Endothelial cell of umbilical vein (primary cell): Measurements from ENCODE around the gene RALGPS1. TPM values are rescaled to one million over a fixed set of nuclear protein-coding genes. Genes with fewer than 3 reads are reported as not detected.

Experiments
- BruUV-seq: library from RNA; stranded (reverse); fragments of 400-500 nt; replicated peaks from 2 replicates; lab custom pipeline; 2021; lab: Mats Ljungman, UMichigan
- CTCF ChIA-PET: fragments of 300-600, 350-600 bp; sonication (Branson Sonifier 250); formaldehyde crosslinking; loops from one replicate; lab custom pipeline; 2021; ENCODE audit warnings: antibody characterized with exemption, inconsistent platforms; lab: Charles Lee
- POLR2A ChIA-PET: fragments of 300-600, 350-600 bp; sonication (Branson Sonifier 250); formaldehyde crosslinking; loops from one replicate; lab custom pipeline; 2021; ENCODE audit warnings: antibody characterized with exemption, inconsistent platforms; lab: Charles Lee
- DNase-seq: peaks from one replicate; pipeline ENCODE4 v3.0.0-alpha.2; 2011; ENCODE audit warnings: low read depth, low spot score
- FAIRE-seq: peaks from 2 replicates; lab custom pipeline; 2011; peaks lifted over from hg19 to GRCh38; lab: Jason Lieb, UNC
- H2AFZ ChIP-seq: 2 replicates; pipeline ENCODE4 v1.6.0; 2012; ENCODE audit warnings: low read depth, low read length, control low read depth, inconsistent platforms
- H3K27ac ChIP-seq: 2 replicates; pipeline ENCODE4 v1.5.1; 2011; ENCODE audit warnings: low read depth, mild to moderate bottlenecking, control low read depth, low read length, moderate library complexity; ENCODE audit not compliant: insufficient read depth
- H3K27me3 ChIP-seq, 2 experiments: 2 replicates each; pipeline versions ENCODE4 v1.6.0 to v1.6.1; 2011; ENCODE audit warnings: low read length in 2 of 2, mixed read lengths in 1 of 2; ENCODE audit not compliant: control insufficient read depth in 2 of 2, insufficient read depth in 2 of 2
- H3K36me3 ChIP-seq, 2 experiments: 2 replicates in 1 of 2; 3 replicates in 1 of 2; pipeline ENCODE4 v1.5.1; 2011; ENCODE audit warnings: low read length in 2 of 2, mild to moderate bottlenecking in 1 of 2, moderate library complexity in 1 of 2; ENCODE audit not compliant: control insufficient read depth in 2 of 2, insufficient read depth in 2 of 2; ENCODE audit errors: extremely low read depth in 1 of 2
- H3K4me1 ChIP-seq: 3 replicates; pipeline ENCODE4 v1.5.1; 2011; ENCODE audit warnings: mild to moderate bottlenecking, low read length; ENCODE audit not compliant: control insufficient read depth, insufficient read depth; ENCODE audit errors: extremely low read depth
- H3K4me2 ChIP-seq: 2 replicates; pipeline ENCODE4 v1.6.1; 2011; ENCODE audit warnings: low read length, control low read depth, mixed read lengths; ENCODE audit not compliant: insufficient read depth
- H3K4me3 ChIP-seq, 3 experiments: fragments of 200-600 bp in 1 of 3; sonication (generic), shearing (Covaris generic) in 1 of 3; replicated peaks in 1 of 3; 2 replicates each; pipeline ENCODE4 v1.5.1; 2011 to 2016; ENCODE audit warnings: control low read depth in 3 of 3, low read length in 3 of 3, mild to moderate bottlenecking in 2 of 3, inconsistent platforms in 1 of 3, low read depth in 1 of 3, moderate library complexity in 1 of 3; ENCODE audit not compliant: insufficient read depth in 1 of 3
- H3K79me2 ChIP-seq: 2 replicates; pipeline ENCODE4 v1.6.0; 2012; ENCODE audit warnings: low read length, inconsistent platforms; ENCODE audit not compliant: control insufficient read depth, insufficient read depth
- H3K9ac ChIP-seq: replicated peaks from 2 replicates; pipeline ENCODE3; 2011; ENCODE audit warnings: low read length, control low read depth; ENCODE audit not compliant: insufficient read depth; ENCODE audit errors: extremely low read depth
- H3K9me1 ChIP-seq: replicated peaks from 3 replicates; pipeline ENCODE4 v1.6.0; 2011; ENCODE audit warnings: mild to moderate bottlenecking, low read length; ENCODE audit not compliant: control insufficient read depth, insufficient read depth; ENCODE audit errors: extremely low read depth
- H3K9me3 ChIP-seq: replicated peaks from 2 replicates; pipeline ENCODE4 v1.5.1; 2012; ENCODE audit warnings: low read length, inconsistent platforms; ENCODE audit not compliant: control insufficient read depth, insufficient read depth
- H4K20me1 ChIP-seq: replicated peaks from 2 replicates; pipeline ENCODE3; 2011; ENCODE audit warnings: mild to moderate bottlenecking, low read length; ENCODE audit not compliant: control insufficient read depth, insufficient read depth; ENCODE audit errors: extremely low read depth
- EZH2 ChIP-seq: IDR thresholded peaks from 2 replicates; pipeline ENCODE4 v1.6.1; 2012; ENCODE audit warnings: borderline replicate concordance, low read depth, mild to moderate bottlenecking, moderate library complexity, low read length, inconsistent platforms; ENCODE audit not compliant: severe bottlenecking
- FOS ChIP-seq: IDR thresholded peaks from 2 replicates; pipeline ENCODE4 v1.6.1; 2011; ENCODE audit warnings: mild to moderate bottlenecking, low read length, moderate library complexity, borderline replicate concordance; ENCODE audit not compliant: insufficient read depth
- GATA2 ChIP-seq: IDR thresholded peaks from 2 replicates; pipeline ENCODE4 v1.7.0; 2011; ENCODE audit warnings: low read depth, mild to moderate bottlenecking, moderate library complexity, mixed read lengths, low read length; ENCODE audit not compliant: insufficient read length, insufficient read depth
- POLR2AphosphoS5 ChIP-seq: IDR thresholded peaks from 2 replicates; pipeline ENCODE4 v1.6.1; 2012; ENCODE audit warnings: low read depth, mild to moderate bottlenecking, control low read depth, low read length, moderate library complexity; ENCODE audit not compliant: insufficient read depth
- dilution Hi-C: fragments of 300-500 bp; cut with MboI; formaldehyde crosslinking; loops from one replicate; pipeline ENCODE4 v1.15.0; 2019; ENCODE audit warnings: low sequenced_read_pairs; ENCODE audit not compliant: extremely low pct_ligation_motif_present
- intact Hi-C: fragments of 100-400 bp; cut with micrococcal nuclease; formaldehyde crosslinking; loops from one replicate; pipeline ENCODE4 v1.10.0; 2022
- polyA plus RNA-seq, 4 experiments: library from polyadenylated mRNA; depleted of rRNA in 3 of 4; stranded (reverse) in 3 of 4; unstranded in 1 of 4; fragments of >200 nt; gene quantifications; 2 replicates each; pipeline versions ENCODE4 v1.2.1 to v1.2.3, GENCODE V29; 2011 to 2012; ENCODE audit warnings: missing spikeins in 1 of 4
- total RNA-seq: library from RNA; stranded (reverse); gene quantifications from 2 replicates; pipeline ENCODE4 v1.2.3, GENCODE V29; 2021
- TF ChIP-seq, protein P1 (sequence below): IDR thresholded peaks from 2 replicates; pipeline ENCODE4 v1.6.1; 2011; ENCODE audit not compliant: insufficient read depth, insufficient read length

Gene RALGPS1
- total and polyA plus RNA-seq, 2 donors (not counting 3 experiments of a cell fraction or from before 2014, with no cell fraction given) = 3.8 to 5.5 TPM

DNA sequence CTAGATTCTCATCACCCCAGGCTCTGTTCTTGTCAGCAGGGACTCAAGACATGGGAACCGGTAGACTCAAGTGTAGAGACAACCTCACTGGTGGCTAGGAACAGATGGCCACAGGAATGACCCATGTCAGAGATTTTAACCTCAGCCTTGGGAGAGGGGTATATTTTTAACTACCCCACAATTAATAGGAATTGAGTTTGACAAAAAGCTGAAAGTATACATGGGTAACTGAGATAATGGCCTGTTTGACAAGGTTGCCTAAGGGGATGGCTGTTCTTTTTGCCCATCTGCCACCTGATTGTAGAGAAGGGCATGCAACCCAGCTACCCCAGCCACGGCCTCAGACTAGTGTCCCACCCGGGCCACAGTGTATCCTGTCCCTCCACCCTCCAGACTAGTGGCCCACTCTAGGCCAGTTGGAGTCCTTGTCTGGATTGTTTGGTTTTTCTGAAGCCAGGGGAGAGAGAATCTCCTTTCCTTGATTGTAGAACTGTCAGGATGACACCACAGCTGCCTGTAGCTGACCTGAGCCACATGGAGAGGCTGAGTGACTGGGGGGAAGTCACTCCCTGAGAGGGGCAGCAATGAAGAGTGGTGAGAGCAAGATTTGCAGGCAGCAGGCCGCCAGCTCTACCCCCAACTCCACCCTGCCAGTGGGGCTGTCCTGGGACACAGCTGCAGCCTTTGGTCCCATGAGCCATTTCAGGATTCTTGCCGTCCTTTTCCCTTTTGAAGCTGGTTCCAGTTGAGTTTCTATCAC is 222.5 kb downstream of the RALGPS1 start:
- TF ChIP-seq, protein P1, sequence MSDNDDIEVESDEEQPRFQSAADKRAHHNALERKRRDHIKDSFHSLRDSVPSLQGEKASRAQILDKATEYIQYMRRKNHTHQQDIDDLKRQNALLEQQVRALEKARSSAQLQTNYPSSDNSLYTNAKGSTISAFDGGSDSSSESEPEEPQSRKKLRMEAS = no peak
- TF ChIP-seq GATA2 = no peak
- TF ChIP-seq FOS = no peak
- Histone ChIP-seq H3K27ac (no peak overlapping the region), H3K36me3 (no peaks in the 10 kb centered on the region), H3K9ac (no peak overlapping the region), H3K4me1 (no peaks in the 10 kb centered on the region), H2AFZ (no peak overlapping the region), H3K9me1 (no peaks in the 10 kb centered on the region), H3K79me2 (no peaks in the 10 kb centered on the region), H3K4me3 (no peak overlapping the region), H3K27me3 (peaks cover 0 to 4% of the 10 kb centered on the region in 2 experiments), H4K20me1 (no peaks in the 10 kb centered on the region), H3K9me3 (no peaks in the 10 kb centered on the region), H3K4me2 (no peak overlapping the region)
- no peak for DNase-seq
- dilution Hi-C loops (no loop called here), intact Hi-C loops (no loop called here)
- FAIRE-seq = no peak
- BruUV-seq = no TSS peak
- ChIA-PET POLR2A (no interaction called here), CTCF (interaction anchor here (0.7 to 1.5 kb wide), 4 partner anchors 8 to 196 kb away, joined by 3 to 6 read pairs (median 3); no protein-coding TSS in a partner anchor)

DNA sequence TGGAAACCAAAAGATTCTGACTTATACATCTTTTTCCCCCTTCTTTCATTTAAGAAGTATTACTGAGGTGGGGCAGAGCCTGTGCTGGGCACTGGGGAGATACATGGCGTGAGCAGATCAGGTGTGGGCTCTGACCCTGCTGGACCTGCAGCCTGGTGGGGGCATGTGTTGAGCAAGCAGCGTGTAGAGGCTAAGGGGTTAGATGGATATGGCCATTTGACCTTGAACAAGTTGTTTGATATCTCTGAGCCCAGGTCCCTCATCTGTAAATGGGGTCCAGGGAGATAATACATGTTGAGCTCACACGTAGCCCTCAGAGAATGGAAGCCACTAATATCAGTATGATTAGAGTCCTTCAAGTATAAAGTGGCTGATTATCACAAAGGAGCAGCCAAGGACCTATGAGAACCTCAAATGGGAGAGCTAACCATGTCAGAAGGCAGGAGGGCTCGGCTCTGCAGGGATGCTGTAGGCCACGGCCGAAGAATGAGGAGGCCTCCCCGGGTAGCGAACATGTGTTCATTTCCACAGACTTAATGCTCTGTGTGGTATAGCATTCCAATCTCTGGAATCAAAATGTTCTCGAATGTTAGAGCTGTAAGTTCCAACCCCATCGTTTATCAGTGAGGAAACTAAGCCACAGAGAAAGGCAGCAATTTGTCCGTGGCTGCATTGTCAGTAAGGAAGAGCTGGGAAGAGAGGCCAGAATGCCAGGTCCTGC is 223.2 kb downstream of the RALGPS1 start:
- POLR2A ChIA-PET = interaction anchor here (0.7 kb wide), 1 partner anchor 306 kb away, joined by 3 read pairs; no protein-coding TSS in a partner anchor
- intact Hi-C loops = no loop called here
- CTCF ChIA-PET = interaction anchor here (0.7 to 1.5 kb wide), 7 partner anchors 8 to 197 kb away, joined by 3 to 6 read pairs (median 3); partner anchors contain the start of gene ANGPTL2

More for the DNA sequence above, 223.2 kb downstream of the RALGPS1 start:
- BruUV-seq = no TSS peak
- no peaks in the 10 kb centered on the region for H3K9me1 ChIP-seq
- dilution Hi-C loops = no loop called here
- H3K27me3 ChIP-seq = peaks cover 0 to 4% of the 10 kb centered on the region in 2 experiments
- H3K4me2 ChIP-seq = no peak overlapping the region
- no peak for TF ChIP-seq EZH2
- TF ChIP-seq POLR2AphosphoS5 = no peak
- no peak for TF ChIP-seq FOS
- H3K4me1 ChIP-seq = no peaks in the 10 kb centered on the region
- H3K27ac ChIP-seq = no peak overlapping the region
- no peak overlapping the region for H3K4me3 ChIP-seq
- no peaks in the 10 kb centered on the region for H3K79me2 ChIP-seq
- H2AFZ ChIP-seq = no peak overlapping the region
- H3K9me3 ChIP-seq = no peaks in the 10 kb centered on the region
- no peaks in the 10 kb centered on the region for H4K20me1 ChIP-seq
- no peaks in the 10 kb centered on the region for H3K36me3 ChIP-seq
- FAIRE-seq (no peak), DNase-seq (no peak)
- H3K9ac ChIP-seq = no peak overlapping the region
